Measurements from ENCODE around the gene ZSWIM6.

- TF ChIP-seq, protein P1, sequence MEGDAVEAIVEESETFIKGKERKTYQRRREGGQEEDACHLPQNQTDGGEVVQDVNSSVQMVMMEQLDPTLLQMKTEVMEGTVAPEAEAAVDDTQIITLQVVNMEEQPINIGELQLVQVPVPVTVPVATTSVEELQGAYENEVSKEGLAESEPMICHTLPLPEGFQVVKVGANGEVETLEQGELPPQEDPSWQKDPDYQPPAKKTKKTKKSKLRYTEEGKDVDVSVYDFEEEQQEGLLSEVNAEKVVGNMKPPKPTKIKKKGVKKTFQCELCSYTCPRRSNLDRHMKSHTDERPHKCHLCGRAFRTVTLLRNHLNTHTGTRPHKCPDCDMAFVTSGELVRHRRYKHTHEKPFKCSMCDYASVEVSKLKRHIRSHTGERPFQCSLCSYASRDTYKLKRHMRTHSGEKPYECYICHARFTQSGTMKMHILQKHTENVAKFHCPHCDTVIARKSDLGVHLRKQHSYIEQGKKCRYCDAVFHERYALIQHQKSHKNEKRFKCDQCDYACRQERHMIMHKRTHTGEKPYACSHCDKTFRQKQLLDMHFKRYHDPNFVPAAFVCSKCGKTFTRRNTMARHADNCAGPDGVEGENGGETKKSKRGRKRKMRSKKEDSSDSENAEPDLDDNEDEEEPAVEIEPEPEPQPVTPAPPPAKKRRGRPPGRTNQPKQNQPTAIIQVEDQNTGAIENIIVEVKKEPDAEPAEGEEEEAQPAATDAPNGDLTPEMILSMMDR (conservative IDR thresholded peaks at IDR 0.05 in 1 of 2, IDR thresholded peaks at IDR 0.05 in 1 of 2; ENCODE audit: extremely low read depth in 1 of 2, insufficient read depth in 1 of 2, low read depth in 1 of 2, low read length in 2 of 2), result no peak
- no peak for TF ChIP-seq EZH2 (IDR thresholded peaks at IDR 0.05; ENCODE audit: borderline replicate concordance, low read length)
These were observed 69.7 kb downstream of the ZSWIM6 start for GRCh38 chr5:61401726-61402125.

All from mammary epithelial cell (primary cell).